Gastroesophageal sphincter (tissue), 4 donors: ENCODE results near the gene HACL1. TPM values are rescaled to one million over a fixed set of nuclear protein-coding genes. Genes with fewer than 3 reads are reported as not detected.

Source experiments
- ATAC-seq: fragments of 150-250 bp; one replicate; pipeline ENCODE4 v1.9.1; 2016; ENCODE audit warnings: mild to moderate bottlenecking, moderate library complexity
- H3K27ac ChIP-seq, 4 donors: fragments of 200-600 bp; sonication (generic) in 3 of 4; 1 replicate in 3 of 4; 2 replicates in 1 of 4; pipeline ENCODE4 v1.5.1; 2016 to 2019
- H3K27me3 ChIP-seq: fragments of 200-600 bp; sonication (generic); one replicate; pipeline ENCODE4 v1.5.1; 2019
- H3K36me3 ChIP-seq, 2 donors: fragments of 200-600 bp; sonication (generic); one replicate each; pipeline ENCODE4 v1.5.1; 2019; ENCODE audit warnings: control low read depth in 1 of 2
- H3K4me1 ChIP-seq, 3 donors: fragments of 200-600 bp; sonication (generic); 1 replicate in 2 of 3; 2 replicates in 1 of 3; pipeline ENCODE4 v1.5.1; 2016 to 2019; ENCODE audit warnings: control low read depth in 2 of 3
- H3K4me3 ChIP-seq, 2 donors: fragments of 200-600 bp; sonication (generic); one replicate each; pipeline ENCODE4 v1.5.1; 2019; ENCODE audit warnings: mild to moderate bottlenecking in 1 of 2, moderate library complexity in 1 of 2
- H3K9me3 ChIP-seq, 3 donors: fragments of 200-600 bp; sonication (generic); one replicate each; pipeline ENCODE4 v1.5.1; 2017 to 2019; ENCODE audit warnings: control low read depth in 2 of 3
- EP300 ChIP-seq: sonication (generic); formaldehyde crosslinking; IDR thresholded peaks from one replicate; pipeline ENCODE4 v1.6.1; 2017; ENCODE audit warnings: antibody characterized with exemption, mild to moderate bottlenecking
- POLR2A ChIP-seq, 2 donors: fragments of 450-650 bp; IDR thresholded peaks; one replicate each; pipeline ENCODE4 v1.6.1; 2017; ENCODE audit warnings: antibody characterized with exemption in 2 of 2, mild to moderate bottlenecking in 2 of 2, moderate library complexity in 1 of 2
- POLR2AphosphoS5 ChIP-seq: sonication (generic); formaldehyde crosslinking; IDR thresholded peaks from one replicate; pipeline ENCODE4 v1.6.1; 2017; ENCODE audit warnings: antibody characterized with exemption
- WGBS, 2 donors: methylation state at CpG; one replicate each; pipeline ENCODE4 v1.1.5; 2018; ENCODE audit warnings: low coverage in 1 of 2; 5-methylcytosine and 5-hydroxymethylcytosine counted together
- total RNA-seq, 4 donors: library from RNA; depleted of rRNA; stranded (reverse); fragments of >200 nt; gene quantifications; one replicate each; pipeline ENCODE4 v1.1.0, GENCODE V29; 2016
- TF ChIP-seq, protein P1 (sequence below), 4 experiments: fragments of 200-600 bp in 2 of 4; fragments of 450-650 bp in 2 of 4; sonication (generic) in 1 of 4; IDR thresholded peaks; one replicate each; pipeline ENCODE4 v1.5.1; 2017 to 2019; ENCODE audit warnings: antibody characterized with exemption in 4 of 4, mild to moderate bottlenecking in 2 of 4, moderate library complexity in 2 of 4

HACL1 gene
- total RNA-seq, 4 donors from 2014 or later = 17.0 to 37.0 (median 20.4) TPM

DNA sequence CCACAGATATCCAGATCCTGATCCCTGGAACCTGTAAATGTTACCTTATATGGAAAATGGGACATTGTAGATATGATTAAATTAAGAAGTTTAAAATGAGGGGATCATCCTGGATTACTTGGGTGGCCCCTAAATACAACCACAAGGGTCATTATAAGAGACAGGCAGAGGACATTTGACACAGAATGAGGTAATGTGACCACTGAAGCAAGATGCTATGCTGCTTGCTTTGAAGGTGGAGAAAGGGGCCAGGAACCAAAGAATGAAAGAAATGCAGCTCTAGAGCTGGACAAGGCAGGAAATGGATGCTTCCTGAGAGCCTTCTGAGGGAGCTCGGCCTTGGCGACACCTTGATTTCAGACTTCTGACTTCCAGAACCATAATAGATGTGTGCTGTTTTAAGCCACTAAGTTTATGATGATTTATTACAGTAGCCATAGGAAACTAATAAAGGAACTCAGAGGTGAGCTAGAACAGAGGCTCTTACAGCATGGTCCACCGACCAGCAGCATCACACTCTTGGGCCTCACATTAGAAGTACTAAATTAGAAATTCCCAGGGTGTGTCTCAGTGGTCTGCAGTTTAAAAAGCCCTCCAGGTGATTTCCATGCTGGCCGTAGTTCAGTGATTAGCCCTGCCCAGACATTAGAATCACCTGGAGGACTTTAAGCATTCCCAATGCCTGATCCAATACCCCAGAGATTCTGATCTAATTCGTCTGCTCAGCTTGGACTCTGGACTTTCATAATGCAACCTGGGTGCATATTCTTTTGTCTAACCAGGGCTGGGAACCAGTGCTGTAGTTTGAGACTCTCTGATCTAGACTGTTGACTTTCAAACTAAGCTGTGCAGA lies 87.3 kb downstream of the HACL1 start:
- no peak overlapping the region for H3K27ac ChIP-seq
- TF ChIP-seq POLR2AphosphoS5 = no peak
- no peak for TF ChIP-seq POLR2A (IDR thresholded peaks at IDR 0.05)
- TF ChIP-seq, protein P1, sequence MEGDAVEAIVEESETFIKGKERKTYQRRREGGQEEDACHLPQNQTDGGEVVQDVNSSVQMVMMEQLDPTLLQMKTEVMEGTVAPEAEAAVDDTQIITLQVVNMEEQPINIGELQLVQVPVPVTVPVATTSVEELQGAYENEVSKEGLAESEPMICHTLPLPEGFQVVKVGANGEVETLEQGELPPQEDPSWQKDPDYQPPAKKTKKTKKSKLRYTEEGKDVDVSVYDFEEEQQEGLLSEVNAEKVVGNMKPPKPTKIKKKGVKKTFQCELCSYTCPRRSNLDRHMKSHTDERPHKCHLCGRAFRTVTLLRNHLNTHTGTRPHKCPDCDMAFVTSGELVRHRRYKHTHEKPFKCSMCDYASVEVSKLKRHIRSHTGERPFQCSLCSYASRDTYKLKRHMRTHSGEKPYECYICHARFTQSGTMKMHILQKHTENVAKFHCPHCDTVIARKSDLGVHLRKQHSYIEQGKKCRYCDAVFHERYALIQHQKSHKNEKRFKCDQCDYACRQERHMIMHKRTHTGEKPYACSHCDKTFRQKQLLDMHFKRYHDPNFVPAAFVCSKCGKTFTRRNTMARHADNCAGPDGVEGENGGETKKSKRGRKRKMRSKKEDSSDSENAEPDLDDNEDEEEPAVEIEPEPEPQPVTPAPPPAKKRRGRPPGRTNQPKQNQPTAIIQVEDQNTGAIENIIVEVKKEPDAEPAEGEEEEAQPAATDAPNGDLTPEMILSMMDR (IDR thresholded peaks at IDR 0.05) = no peak
- TF ChIP-seq EP300 = no peak
- no peaks in the 10 kb centered on the region for H3K27me3 ChIP-seq
- no peaks in the 10 kb centered on the region for H3K9me3 ChIP-seq
- WGBS, 2 donors = 50 to 73% methylated on average over 2 to 5 of the region's 5 CpGs
- no peak for ATAC-seq
- H3K4me3 ChIP-seq = no peak overlapping the region
- H3K36me3 ChIP-seq = no peaks in the 10 kb centered on the region
- H3K4me1 ChIP-seq = peaks cover 2 to 14% (median 5%) of the 10 kb centered on the region in 3 donors

DNA sequence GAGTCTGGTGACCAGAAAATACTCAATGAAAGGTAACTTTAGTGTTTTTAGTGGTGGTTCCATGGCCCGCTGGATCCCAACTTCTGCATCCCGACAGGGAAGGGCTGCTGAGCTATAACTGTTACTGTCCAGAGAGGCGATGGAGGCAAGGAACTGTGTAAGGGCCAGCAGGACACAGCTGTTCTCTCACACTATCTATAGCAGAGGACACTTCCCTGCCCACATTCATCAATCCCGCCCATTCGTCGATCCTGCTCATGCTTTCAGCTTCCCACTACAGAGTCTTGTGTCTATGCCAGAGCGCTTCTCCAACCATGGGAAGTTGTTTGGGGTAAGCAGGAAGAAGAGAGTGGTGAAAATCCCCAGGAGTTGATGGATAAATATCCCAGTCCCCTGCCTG lies 88.3 kb downstream of the HACL1 start:
- no peak overlapping the region for H3K4me3 ChIP-seq
- TF ChIP-seq, protein P1 (IDR thresholded peaks at IDR 0.05) = no peak
- TF ChIP-seq EP300 = no peak
- TF ChIP-seq POLR2AphosphoS5 = no peak
- TF ChIP-seq POLR2A (IDR thresholded peaks at IDR 0.05) = no peak

DNA sequence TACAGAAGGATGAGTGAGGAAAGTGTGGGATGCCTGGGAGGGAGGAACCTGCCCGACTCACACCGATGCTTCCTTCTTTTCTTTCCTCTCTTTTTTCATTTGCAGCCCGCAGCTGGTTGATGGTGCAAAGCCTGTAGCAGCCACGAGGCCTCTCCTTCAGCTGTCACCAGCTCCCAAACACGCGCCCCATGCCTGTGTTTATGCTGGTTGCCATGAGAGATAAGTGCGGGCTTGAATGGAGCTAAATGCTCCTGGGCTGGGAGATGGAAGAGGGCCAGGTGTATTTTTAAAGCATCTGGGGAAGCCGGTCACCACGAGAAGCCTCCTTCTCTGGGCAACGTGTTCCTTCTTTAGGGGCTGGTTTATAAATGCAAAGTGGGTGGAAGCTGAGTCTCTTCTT lies 89.2 kb downstream of the HACL1 start:
- peak overlapping the region in 2 of 4 donors; percentile 26 to 29 for H3K27ac ChIP-seq
- TF ChIP-seq EP300 (no peak), POLR2A (IDR thresholded peaks at IDR 0.05) (no peak), POLR2AphosphoS5 (no peak)
- TF ChIP-seq, protein P1 (IDR thresholded peaks at IDR 0.05) = no peak
- H3K36me3 ChIP-seq = no peaks in the 10 kb centered on the region
- H3K4me3 ChIP-seq = no peak overlapping the region
- WGBS, 2 donors = 0 to 2% methylated on average over 6 to 7 of the region's 10 CpGs
- ATAC-seq = peak; percentile 82
- no peaks in the 10 kb centered on the region for H3K9me3 ChIP-seq
- H3K4me1 ChIP-seq = peaks cover 2 to 14% (median 5%) of the 10 kb centered on the region in 3 donors
- no peaks in the 10 kb centered on the region for H3K27me3 ChIP-seq

More for the DNA sequence above, 88.3 kb downstream of the HACL1 start:
- WGBS, 2 donors = 78 to 92% methylated on average over 7 of the region's 7 CpGs
- H3K36me3 ChIP-seq = no peaks in the 10 kb centered on the region
- H3K9me3 ChIP-seq = no peaks in the 10 kb centered on the region
- H3K27ac ChIP-seq = no peak overlapping the region
- ATAC-seq = no peak
- H3K27me3 ChIP-seq = no peaks in the 10 kb centered on the region
- H3K4me1 ChIP-seq = peaks cover 2 to 14% (median 5%) of the 10 kb centered on the region in 3 donors

DNA sequence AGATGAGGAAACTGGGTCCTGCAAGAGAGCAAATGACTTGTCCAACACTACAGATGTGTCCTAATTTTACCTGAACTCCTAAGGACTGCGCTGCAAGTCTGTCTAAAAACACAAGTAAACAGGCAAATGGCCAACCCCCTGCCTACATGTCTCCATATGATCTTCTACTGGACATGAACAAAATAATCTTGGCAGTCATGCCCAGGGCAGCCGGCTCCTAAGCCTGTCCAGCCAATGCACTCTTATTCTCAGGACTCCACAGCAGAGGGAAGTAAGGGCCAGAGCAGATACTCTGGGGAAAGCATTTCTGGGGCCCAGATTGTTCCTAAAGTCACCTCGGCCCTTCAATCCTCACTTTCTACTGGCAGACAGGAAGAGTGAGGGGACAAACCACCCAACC lies 90.2 kb downstream of the HACL1 start:
- 94 to 100% methylated on average over 1 to 2 of the region's 3 CpGs for WGBS, 2 donors
- Histone ChIP-seq H3K36me3 (no peaks in the 10 kb centered on the region), H3K4me1 (peaks cover 2 to 14% (median 5%) of the 10 kb centered on the region in 3 donors), H3K9me3 (no peaks in the 10 kb centered on the region), H3K27ac (no peak overlapping the region), H3K4me3 (no peak overlapping the region), H3K27me3 (no peaks in the 10 kb centered on the region)
- TF ChIP-seq POLR2A (IDR thresholded peaks at IDR 0.05) (no peak), EP300 (no peak), POLR2AphosphoS5 (no peak)
- TF ChIP-seq, protein P1 (IDR thresholded peaks at IDR 0.05) = no peak
- no peak for ATAC-seq

Other genes starting within 250 kb of the HACL1 start
- gene METTL6, start 174.0 kb downstream of the HACL1 start, total RNA-seq = 10 to 100 TPM in 3 of 4 donors, 1 to 10 TPM in 1; 9.0 to 17.1 (median 11.7) TPM
- 10 to 100 TPM; 10.3 to 18.6 (median 15.6) TPM for gene EAF1, start 174.0 kb downstream of the HACL1 start, total RNA-seq
- gene COLQ, start 79.9 kb downstream of the HACL1 start, total RNA-seq = 1 to 10 TPM in 3 of 4 donors, under 1 TPM in 1; 0.57 to 2.7 (median 1.8) TPM
- gene BTD, start 176 bp upstream of the HACL1 start, total RNA-seq = 10 to 100 TPM; 20.5 to 53.9 (median 44.6) TPM
- gene ANKRD28, start 196.4 kb upstream of the HACL1 start, total RNA-seq = 10 to 100 TPM; 26.8 to 55.9 (median 43.6) TPM